Measurements from ENCODE around the gene ADGRG6.
"Not testable (repeated sequence)": the region's sequence is repeated elsewhere in the genome, so short reads cannot be mapped to it uniquely, and the experiment has no call there.

The ADGRG6 gene

DNA sequence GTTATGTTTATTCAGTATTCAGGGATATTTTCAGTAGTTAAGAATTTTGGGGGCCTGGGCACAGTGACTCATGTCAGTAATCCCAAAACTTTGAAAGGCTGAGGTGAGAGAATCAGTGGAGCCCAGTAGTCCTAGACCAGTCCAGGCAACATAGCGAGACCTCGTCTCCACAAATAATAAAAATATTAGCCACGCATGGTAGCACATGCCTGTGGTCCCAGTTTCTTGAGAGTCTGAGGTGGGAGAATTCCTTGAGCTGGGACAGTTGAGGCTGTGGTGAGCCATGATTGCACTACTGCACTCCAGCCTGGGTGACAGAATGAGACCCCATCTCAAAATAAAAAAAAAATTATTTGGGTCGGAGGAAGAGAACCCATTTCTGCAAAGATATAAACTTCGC is 20.3 kb downstream of the ADGRG6 start:
- DNase-seq (ENCODE audit: low spot score) = no peak

DNA sequence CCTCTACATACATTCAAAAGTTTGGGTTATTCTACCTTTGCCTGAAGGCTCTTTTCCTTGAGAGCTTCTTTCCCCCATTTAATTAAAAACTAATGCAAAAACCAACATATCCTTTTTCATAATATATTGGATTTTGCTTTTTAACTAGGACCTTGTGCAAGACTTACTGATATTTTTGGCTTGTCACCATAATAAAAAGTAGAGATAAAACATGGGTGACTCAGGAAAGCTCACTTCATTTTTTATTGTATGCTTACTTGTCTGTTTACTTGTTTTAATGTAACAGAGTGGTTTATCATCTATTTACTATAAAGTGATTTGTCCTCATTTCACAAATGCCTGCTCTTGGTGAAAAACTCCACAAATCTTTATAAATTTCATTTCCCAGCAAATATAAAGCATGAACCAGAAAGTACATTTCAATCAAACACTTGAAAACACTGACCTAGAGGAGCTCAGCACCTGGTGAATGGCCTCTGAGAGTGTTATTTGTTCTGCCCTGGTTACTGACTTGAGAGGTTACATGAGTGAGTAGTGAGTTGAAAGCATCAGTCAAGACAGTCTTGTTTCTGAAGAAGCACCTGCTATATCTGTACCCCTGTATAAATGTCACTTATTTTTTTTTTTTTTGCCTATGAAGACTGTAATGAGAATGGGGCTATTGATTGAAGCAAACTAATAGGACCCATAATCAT is 20.8 kb downstream of the ADGRG6 start:
- DNase-seq (ENCODE audit: low spot score) = no peak

DNA sequence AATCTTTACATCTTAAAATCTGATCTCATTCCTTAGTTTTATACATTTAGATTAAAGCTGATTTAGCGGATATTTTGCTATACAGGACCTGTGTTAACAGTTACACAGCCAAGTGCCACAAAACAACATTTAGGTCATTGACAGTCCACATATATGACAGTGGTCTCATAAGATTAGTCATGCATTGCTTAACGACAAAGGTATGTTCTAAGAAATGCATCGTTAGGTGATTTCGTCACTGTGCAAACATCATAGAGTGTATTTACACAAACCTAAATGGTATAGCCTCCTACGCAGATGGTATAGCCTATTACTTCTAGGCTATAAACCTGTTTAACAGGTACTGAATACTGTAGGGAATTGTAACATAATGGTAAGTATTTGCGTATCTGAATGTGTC is 21.6 kb downstream of the ADGRG6 start:
- DNase-seq (ENCODE audit: low spot score) = no peak

DNA sequence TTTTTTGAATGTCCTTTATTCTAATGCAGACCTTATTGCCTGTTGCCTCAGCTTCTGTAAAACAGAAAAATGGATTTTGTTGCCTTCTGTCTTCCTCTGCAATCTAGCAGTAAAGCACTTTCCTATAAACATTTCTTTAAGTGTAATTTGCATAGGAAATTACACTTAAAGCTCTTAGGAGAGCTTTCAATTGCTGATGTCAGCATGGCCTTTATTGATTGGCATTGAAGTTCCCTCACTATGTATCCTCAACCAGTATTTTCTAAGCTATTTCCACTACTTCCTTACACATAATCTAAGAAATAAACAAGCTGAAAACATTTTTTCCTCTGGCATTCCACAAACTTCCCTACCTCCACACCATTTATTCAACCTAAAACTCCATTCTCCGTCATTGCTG is 22.3 kb downstream of the ADGRG6 start:
- no peak for DNase-seq (ENCODE audit: low spot score)

DNA sequence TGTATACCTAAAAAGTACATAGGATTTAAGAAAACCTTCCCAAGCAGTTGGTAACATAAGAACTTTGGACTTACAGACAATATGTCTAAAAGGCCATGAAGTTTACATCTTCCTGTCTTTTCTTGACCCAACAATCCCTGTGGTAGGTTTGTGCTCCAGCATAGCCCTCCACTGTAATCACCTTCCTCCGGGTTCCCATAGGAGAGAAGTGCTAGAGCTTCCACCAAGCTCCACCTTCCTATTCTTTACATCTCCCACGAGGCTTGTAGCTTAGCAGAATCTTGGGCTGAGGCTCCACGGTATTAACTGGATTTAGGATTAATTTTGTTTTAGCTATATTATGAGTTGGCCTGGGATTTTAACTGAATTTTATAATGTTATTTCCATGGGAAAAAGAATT is 23.3 kb downstream of the ADGRG6 start:
- DNase-seq (ENCODE audit: low spot score) = no peak

DNA sequence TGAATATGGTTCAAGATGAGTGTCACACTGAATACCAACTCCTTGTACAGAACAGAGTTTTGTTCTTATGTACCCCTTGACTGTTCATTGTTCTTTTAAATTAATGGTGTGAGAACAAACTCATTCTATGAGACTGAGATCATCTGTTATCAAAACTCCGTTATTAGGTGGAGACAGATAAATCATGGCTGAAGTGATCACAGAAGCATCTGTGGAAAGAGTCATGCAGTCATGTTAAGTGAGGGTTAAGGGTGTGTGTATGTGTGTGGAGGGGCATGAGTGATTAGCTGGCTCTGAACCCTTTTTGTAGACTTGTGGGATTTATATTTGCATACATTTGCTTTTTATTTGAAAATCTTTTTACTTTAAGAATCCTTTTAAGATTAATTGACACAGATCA is 24.7 kb downstream of the ADGRG6 start:
- DNase-seq (ENCODE audit: low spot score) = no peak

DNA sequence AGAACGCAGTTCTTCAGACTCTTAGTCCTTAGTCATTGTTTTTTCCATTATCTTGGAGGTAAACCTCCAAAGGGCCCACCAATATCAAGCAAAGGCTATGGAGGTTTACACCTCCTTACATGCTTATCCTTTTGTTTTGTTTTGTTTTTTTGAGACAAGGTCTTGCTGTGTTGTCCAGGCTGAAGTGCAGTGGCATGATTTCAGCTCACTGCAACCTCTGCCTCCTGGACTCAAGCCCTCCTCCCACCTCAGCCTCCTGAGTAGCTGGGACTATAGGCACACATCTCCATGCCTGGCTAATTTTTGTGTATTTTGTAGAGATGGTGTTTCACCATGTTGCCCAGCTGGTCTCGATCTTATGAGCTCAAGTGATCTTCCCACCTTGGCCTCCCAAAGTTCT is 26.3 kb downstream of the ADGRG6 start:
- no peak for DNase-seq (ENCODE audit: low spot score)

DNA sequence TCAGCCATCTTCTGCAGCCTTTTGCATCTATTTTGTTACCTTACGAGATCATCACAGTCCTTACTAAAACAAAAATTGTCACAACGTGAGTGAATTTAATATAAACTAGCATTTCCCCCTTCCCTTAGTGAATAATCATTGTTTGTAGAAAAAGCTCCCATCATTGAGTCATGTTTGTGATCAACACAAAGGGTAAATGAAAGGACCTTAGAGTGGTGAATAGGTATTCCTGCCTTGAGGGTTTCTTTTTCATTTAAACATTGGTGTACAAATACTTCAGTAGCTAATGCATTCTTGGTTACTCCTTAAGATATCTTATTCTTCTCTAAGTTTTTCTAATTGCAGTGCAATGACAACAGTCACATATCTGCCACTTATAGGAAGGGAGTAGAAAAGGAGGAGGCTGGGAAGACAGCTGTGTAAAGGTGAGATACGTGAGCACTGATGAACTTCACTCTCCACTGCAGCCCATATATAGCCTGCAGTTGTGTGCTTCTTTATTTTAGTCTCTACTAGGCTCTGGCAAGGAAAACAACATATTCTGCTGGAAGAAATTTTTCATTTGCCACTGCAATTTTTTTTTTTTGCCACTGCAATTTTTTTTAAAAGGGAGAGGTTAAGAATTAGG is 27.8 kb downstream of the ADGRG6 start:
- no peak for DNase-seq (ENCODE audit: low spot score)

DNA sequence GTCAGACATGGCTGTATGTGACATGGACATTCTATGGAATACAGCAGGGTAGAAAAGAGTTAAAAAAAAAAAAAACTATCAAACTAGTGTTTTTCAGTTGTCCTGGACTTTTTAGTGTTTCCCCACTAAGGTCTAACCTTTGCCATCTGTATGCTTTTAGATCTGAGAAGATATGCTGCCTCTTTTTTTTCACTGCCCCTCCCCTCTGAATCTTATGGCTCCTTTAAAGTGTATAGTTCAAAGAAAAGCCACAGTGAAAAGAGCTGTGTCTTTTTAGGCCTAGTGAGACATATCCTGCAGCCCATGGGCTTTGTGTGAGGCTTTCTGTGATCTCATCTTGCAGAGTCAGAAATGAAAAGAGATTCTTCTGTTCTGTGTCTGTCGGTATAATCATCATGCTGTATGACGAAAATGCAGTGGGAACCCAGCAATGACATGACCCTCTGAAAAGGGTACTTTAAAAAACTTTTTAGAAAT is 29.3 kb downstream of the ADGRG6 start:
- DNase-seq (ENCODE audit: low spot score) = no peak

DNA sequence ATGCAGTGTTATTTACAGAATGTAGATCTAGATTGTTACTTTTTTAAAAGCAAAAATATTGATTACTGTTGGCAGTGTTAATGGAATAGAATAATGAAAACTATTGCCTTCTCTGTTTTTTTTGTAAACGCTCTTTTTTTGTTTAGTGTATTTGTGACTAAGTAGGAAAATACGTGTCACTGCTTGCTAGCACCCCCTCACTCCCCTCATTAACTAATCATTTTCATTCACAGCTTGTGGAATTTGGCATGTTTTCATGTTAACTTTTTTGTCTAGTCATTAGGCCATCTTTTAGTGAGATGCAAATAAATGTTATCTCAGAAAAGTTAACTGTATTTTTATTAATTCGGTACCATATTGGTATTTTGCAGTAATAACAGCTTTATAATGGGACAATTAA is 29.8 kb downstream of the ADGRG6 start:
- DNase-seq (ENCODE audit: low spot score) = no peak

DNA sequence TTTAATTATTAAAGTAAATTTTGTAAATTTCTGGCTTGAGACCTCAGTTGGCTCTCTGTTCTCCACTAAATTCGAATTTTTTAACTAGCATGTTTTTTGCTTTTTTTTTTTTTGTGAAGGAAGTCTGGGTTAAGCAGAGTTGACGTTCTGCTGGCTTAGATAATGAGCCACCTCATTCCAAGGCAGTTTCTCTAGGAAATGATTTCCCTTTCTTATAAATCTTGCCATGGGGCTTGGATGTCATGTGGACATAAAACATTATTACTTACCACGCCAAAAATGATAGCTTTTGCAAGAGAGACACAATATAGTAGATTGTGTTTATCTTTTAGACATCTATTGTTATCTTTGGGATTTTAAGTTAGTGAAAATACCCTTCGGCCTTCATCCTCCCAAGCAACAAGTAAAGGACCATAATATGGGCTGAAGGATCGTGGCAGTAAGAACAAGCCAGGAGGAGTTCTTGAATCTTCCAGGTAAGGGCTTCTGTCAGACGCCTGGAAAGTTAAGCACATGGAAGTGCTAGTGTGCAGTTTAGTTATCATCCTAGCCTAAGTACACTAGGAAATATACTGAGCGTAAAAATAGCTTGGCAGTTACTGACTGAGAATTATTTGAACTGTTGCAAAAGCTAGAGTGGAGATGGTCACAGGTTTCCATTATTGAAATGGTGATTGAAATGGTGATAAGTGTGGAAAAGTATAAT is 30.7 kb downstream of the ADGRG6 start:
- DNase-seq (ENCODE audit: low spot score) = no peak

DNA sequence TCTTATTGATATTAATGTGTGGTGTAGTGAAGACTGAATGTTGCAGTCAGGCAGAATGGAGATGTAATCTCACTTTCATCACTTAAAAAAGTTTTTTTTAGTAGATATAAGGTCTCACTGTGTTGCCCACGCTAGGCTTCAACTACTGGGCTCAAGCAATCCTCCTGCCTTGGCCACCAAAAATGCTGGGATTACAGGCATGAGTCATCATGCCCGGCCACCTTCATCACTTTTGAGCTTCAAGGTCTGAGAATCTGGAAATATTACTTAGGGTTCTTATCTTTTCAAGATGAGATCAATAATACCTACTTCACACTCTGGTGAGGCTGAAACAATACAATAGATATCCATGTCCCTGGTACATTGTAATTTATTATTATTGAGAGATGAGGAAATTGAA is 31.6 kb downstream of the ADGRG6 start:
- no peak for DNase-seq (ENCODE audit: low spot score)

DNA sequence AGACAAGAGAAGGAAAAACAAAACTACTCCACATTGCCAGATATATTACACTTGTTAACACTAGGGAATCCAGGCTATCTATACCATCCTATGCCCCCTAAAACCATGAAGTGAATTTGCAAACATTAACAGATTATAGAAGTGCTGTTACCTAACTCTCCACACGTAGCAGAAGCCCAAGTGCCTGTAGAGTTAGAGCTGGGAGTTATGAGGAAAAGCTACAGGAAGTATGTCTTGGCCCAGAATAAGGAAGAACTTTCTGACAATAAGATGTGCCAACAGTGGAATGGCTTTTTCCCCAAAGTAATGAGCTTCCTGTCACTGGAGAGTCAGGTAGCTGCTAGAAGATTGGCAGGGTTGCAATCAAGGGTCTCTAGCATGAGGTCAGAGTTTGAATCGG is 32.5 kb downstream of the ADGRG6 start:
- DNase-seq (ENCODE audit: low spot score) = no peak

DNA sequence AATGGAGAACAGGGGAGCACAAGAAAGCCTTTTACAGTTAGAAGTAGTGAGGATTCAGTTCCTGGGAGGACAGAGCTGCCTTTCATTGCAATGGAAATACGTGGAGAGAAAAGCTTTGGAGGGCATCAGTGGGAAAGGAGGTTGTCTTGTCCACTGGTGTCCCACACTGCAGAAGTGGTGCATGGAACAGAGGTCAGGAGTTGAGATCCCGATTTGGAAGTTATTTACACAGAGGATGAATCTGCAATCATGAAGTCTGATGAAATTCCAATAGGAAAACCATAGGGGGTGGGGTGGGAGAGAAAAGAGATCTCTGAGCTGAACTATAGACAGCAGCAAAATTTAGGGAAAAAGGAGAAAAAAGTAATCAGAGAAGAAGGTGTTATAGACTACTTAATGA is 33.6 kb downstream of the ADGRG6 start:
- no peak for DNase-seq (ENCODE audit: low spot score)

DNA sequence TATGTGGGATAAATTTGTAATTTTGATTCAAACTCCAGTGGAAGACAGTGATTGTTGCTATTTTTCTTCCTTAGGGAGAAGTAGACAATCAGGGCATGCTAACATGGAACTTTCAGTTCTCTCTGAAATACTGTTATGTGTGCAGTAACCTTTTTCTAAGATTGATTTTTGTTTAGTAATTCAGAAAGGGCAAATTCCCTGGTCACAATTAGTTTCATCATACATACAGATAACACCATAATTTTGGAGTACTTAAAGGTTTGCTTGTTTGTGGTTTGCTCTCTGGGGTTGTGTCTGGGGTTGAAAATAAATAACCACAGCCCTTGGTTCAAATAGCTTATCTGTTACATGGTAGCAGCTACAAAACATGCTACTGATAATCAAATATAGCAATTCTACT is 34.4 kb downstream of the ADGRG6 start:
- DNase-seq (ENCODE audit: low spot score) = no peak

DNA sequence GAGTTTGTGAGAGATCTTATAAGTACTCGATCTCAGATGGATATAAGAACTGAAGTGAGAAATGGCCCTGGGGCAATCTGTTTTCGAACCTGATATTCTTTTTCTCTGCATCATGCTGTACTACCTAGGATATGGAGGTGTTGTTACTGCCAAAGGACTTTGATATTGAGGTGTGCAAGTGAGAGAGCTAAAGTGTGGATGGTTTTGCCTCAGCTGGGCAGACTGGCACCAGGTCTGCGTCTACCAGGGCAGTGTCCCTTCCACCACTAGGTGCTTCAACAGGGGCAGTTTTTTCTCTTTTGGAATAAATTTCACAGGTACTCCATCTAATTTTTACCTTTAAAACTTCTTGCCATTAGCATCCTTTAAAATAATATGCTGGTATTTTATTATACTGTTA is 35.0 kb downstream of the ADGRG6 start:
- no peak for DNase-seq (ENCODE audit: low spot score)

DNA sequence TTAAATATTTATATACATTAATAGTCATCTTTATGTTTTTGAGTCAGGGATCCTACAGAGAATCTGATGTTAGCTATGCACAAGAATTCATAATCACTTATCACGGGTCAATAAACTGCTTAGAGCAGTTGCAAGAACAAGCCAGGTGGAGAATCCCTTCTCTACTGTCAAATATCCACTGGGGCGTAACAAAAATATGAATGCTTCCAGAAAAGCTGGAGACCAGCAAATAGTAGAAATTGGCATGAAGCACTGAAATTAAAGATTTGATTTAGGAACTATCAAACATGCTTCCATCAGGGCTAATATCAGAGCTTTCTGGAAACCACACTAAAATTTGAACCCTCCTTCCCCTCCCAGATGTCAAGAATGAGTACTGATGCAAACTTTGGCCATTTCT is 37.3 kb downstream of the ADGRG6 start:
- DNase-seq (ENCODE audit: low spot score) = no peak

DNA sequence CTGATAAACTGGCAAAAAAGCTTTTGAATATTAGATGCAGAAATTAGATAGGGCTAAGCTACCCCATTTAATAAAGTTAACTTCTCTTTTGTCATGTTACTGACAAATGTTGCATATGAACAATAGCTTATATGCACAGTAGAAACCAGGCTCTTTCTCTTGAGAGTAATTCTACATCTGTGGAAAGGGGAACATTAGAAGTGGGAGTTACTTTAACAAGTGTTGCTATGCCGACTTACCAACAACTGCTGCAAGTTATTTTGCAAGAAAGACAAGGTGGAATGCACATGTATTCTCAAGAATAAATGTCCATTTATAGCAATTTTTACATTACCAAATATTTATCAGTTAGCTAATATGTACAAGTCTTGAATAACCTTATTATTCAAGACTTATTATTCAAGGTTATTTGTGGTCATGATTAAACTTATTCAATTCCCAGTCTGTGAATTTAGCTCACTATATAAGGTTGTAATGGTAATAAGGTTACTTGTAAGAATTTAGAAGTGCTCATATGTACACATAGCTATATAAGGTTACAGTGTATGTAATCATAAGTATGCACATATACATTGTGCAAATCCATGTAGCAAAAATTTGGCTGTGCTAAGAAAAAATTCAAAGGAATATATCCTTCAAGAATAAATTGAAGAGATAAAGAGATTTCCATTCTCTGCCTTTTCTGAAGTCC is 38.3 kb downstream of the ADGRG6 start:
- DNase-seq (ENCODE audit: low spot score) = no peak

DNA sequence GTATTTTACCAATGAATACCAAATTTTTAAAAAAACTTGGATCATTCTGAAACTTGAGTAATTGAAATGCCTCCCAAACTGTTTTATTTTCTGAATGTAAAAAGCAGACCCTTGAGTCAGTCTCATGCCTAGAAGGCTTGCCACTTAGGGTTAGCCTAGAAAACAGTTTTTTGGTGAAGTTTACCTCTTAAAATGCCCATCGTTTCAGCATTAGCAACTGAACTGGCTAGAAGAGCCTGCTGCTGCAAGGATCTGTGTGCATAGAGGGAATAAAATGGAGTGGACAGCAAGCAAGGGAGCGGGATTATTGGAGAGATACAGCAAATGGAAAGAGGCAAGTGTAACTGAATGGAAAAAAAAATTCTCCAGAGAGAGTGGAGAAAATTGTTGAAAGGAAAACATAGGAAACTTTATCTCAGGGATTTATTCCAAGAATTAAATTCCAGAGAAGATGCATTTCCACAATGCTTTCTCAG is 40.1 kb downstream of the ADGRG6 start:
- no peak for DNase-seq (ENCODE audit: low spot score)

DNA sequence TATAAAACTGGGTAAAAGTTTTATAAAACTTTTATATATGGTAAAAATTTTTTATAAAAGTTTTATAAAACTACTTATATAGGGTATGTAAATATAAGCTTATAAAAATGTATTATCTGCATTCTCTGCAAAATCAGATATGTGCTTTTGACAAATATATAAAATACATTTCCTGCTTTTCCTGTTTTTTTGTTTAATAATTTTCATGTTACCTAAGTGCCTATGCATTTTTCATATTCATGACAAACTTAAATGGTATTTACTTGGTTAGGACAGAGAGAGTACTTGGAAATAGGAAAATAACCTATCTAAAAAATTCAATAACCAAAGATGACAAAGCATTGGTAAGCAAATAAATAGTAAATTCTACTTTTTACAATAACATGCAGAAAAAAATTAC is 41.2 kb downstream of the ADGRG6 start:
- no peak for DNase-seq (ENCODE audit: low spot score)

DNA sequence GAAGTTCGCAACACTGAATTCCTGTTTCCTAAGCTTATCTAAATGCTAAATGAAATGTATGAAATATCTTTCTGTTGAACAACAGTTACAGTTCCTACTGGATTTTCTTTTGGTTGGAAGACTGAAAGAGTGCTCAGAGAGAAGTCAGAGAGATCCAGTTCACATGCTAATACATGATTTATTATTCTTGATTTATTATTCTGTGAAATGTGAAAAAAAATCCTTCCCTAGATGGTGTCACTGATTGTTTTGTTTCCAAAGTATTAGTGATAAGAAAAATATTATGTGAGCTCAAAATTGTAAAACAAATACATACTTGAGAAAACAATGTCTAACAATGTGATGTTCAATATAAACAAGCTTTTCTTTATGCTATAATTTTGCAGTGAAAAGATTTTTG is 42.1 kb downstream of the ADGRG6 start:
- DNase-seq (ENCODE audit: low spot score) = no peak

DNA sequence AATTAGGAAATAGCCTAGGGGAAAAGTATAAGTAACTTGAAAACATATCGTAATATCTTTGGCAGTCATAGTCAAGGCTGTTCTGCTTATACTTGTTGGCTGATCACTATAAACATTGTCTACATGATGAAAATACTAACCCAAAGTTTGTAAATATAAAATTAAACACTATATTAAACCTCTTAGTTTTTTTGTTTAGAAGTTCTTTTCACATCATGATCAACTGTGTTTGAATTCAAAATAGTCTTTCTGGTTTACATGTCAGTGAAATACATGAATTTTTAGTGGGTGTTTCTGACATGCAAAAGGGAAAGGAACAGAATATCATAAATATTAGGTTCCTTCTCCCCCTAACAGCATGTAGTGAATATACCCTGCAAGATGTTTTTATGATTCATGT is 43.5 kb downstream of the ADGRG6 start:
- no peak for DNase-seq (ENCODE audit: low spot score)

DNA sequence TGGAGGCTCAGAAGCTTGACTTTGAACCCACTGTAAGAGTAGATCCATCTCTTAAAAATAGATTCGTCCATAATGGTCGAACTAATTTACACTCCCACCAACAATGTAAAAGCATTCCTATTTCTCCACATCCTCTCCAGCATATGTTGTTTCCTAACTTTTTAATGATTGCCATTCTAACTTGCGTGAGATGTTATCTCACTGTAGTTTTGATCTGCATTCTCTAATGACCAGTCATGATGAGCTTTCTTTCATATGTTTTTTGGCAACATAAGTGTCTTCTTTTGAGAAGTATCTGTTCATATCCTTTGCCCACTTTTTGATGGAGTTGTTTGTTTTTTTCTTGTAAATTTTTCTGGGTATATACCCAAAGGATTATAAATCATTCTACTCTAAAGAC is 44.4 kb downstream of the ADGRG6 start:
- DNase-seq (ENCODE audit: low spot score) = not testable (repeated sequence)
